Measurements from ENCODE around the gene SH3BP4.
"Not testable (repeated sequence)": the region's sequence is repeated elsewhere in the genome, so short reads cannot be mapped to it uniquely, and the experiment has no call there.

Gene SH3BP4

DNA sequence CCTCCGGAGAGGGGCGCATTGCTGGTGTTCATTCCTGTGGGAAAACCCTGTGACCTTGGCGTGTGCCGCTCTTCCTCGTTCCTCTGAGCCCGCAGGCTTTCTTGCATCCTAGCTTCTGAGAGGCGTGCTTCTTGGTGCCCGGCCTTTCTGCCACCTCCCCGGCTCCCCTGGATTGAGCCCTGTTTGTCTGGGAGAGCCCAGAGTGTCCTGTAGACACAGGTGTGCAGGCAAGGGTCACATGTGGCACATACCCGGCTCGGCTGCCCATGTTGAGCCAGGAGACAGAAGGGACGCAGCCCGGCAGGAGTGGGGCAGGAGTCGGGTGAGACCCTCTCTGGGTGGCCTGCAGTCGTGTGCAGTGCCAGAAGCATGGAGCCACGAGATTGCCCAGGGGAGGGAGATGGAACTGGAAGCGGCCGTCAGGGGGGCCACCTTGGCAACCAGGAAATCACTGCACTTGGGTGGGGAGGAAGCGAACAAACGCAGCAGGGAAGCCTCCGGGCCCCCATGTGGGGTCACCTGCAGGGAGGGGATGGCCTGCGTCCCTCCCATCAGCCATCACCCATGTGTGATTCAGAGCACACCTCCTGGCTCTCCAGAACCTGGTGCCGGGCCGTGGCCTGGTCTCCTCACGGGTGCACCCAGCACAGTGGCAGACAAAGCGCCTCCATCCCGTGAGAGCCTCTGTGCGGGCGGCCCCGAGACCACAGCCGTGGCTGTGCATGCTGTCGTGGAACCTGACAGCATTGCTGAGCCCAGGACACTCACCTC lies 92.9 kb downstream of the SH3BP4 start:
- DNase-seq: no peak

GRCh38 chr2:235045336-235045972 lies 93.6 kb downstream of the SH3BP4 start:
- no peak for DNase-seq

- DNase-seq: no peak
These were observed 94.1 kb downstream of the SH3BP4 start for GRCh38 chr2:235045973-235046343.

- no peak for DNase-seq
These were observed 94.8 kb downstream of the SH3BP4 start for GRCh38 chr2:235046589-235046988.

- DNase-seq: no peak
These were observed 95.6 kb downstream of the SH3BP4 start for GRCh38 chr2:235047171-235048160.

GRCh38 chr2:235048549-235048948 lies 96.7 kb downstream of the SH3BP4 start:
- no peak for DNase-seq

- no peak for DNase-seq
These were observed 97.3 kb downstream of the SH3BP4 start for GRCh38 chr2:235049069-235049468.

DNA sequence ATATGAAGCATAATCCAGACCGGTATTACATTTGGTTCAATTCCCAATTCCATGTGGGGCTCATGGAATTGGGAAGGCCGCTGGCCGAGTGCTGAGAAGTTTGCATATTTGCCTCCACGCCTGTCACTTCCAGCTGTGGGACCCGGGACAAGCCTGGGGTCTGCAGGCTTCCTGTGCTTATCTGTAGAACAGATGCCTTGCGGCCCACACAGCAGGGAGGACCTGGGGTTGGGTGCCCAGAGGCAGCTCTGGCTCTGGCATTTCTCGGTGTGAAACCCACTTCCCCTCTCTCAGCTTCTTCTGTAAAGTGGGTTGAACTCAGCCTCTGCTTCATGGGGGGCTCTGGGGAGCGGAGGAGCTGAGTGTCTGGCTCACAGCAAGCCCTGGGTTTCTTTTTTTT lies 97.9 kb downstream of the SH3BP4 start:
- DNase-seq: no peak

- peak; percentile 93 for DNase-seq
These were observed 99.1 kb downstream of the SH3BP4 start for GRCh38 chr2:235050980-235051351.

- DNase-seq: no peak
These were observed 99.8 kb downstream of the SH3BP4 start for GRCh38 chr2:235051436-235052260.

DNA sequence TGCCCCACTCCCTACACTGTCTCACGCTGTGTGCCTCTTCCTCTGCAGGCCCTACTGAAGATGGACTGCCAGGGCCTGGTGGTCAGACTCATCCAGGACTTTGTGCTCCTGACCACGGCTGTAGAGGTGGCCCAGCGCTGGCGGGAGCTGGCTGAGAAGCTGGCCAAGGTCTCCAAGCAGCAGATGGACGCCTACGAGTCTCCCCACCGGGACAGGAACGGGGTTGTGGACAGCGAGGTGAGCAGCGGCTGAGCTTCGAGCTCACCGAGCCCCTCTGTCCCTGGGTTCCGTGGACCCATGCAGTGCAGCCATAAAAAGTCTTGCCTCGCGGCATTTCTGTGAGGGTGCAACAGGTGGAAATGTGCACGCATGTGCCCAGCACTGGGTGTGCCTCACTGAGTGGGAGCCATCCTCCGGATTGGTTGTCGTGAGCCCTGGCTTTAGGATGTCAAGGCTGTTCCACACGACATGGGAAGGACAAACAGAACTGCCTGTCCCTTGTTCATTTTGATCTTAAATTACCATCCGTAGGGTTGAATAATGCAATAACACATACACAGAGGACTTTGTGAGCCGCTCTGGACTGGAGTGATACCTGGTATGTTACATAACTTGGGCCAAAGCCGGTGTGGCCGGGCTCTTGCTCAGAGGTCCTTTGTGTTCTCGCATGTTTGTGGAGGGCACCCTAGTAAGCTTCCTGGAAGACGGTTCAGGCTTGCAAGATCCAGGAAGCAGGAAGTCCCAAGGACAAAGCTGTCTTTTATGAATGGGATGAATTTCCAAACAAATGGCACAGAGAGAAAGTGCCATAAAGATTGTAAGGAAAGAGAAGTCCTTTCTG lies 100.9 kb downstream of the SH3BP4 start:
- no peak for DNase-seq

GRCh38 chr2:235053651-235054050 lies 101.8 kb downstream of the SH3BP4 start:
- DNase-seq: no peak

DNA sequence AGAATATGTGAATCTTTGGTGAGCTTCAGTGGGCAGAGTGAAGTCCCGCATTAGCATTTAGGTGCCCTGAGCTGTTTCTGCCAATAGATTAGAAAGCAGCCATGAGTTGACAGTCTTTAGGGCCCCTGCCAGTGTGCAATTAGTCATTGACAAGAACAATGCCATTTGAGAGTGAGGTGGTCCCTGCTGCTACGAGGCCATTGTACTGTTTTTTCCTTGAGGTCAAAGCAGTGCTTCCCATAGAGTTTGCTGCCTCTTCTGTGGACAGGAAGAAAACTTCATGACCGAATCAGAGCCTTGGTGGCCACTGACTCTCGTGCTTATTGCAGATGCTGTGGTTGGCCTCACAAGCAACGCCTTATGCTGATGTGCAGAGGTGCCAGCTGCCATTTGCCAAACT lies 102.7 kb downstream of the SH3BP4 start:
- DNase-seq: no peak

GRCh38 chr2:235054919-235055318 lies 103.1 kb downstream of the SH3BP4 start:
- no peak for DNase-seq

GRCh38 chr2:235055891-235056516 lies 104.2 kb downstream of the SH3BP4 start:
- DNase-seq: peak; percentile 61

DNA sequence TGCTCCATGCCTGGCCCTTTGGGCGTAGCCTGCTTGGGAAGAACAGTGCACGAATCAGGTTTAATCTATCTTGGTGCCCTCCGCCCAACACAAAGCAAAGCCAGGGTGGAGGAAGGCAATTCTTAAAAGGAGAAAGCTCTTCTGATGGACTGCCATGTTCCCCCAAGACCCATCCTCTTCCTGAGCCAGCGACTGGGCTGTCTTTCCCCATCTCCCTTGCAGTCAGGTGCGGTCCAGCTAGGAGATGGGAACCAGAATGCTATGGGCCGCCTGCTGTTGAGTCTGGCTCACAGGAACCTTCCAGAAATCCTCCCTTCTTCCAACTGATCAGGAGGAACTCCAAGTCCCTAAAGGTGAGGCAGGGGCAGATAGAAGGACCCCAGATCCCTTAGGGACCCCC lies 105.0 kb downstream of the SH3BP4 start:
- no peak for DNase-seq

- DNase-seq: not testable (repeated sequence)
These were observed 105.8 kb downstream of the SH3BP4 start for GRCh38 chr2:235057616-235058015.

GRCh38 chr2:235059161-235059560 lies 107.3 kb downstream of the SH3BP4 start:
- DNase-seq: no peak

GRCh38 chr2:235061656-235062055 lies 109.8 kb downstream of the SH3BP4 start:
- DNase-seq: no peak

GRCh38 chr2:235063471-235063961 lies 111.7 kb downstream of the SH3BP4 start:
- no peak for DNase-seq

DNA sequence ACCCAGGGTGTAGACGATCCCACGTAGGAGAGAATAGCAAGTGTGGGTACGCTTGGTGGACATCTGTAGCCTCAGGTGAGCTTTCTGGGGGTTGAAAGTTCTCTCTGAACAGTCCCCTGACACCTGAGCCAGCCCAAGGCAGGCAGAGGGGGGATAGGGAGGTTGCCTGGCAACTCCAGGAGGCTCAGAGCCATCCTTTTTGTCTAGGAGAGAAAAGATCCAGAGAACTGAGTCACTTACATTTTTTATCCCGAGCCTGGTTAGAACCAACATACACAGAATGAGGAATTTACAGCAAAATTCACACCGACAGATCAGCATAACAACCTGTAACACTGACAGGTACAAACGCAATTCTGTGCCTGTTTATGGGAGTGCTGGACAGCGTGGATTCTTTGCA lies 113.2 kb downstream of the SH3BP4 start:
- DNase-seq: no peak

Data from NCI-H1694 treated with DMSO at 0.1 percent for 48 hours (cell line).